HG03095 (cell line): Measurements from ENCODE around the gene SOX6.
"Not testable (repeated sequence)": the region's sequence is repeated elsewhere in the genome, so short reads cannot be mapped to it uniquely, and the experiment has no call there.

Experiments used
- ATAC-seq: cut with Tn5 transposase; IDR thresholded peaks from one replicate; pipeline ENCODE4 v1.9.1; 2021; ENCODE audit warnings: moderate library complexity; ENCODE audit not compliant: unreplicated experiment

Gene SOX6

DNA sequence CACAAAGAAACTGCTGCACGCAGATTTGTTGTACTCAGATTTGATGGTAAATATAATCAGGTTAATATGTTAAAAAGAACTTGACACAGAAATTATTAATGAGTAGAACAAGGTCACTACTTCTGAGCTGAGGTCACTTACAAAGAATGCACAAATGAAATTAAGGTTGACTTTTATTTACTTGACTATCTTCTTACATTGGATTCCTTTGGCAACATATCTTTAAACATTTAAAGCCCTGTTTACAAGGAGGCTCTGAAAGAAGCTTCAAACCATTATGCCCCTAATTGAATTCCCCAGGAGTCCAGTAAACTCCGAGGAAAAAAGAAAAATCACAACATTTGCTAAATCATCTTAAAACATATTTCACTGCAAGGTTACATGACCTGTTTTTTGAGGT, 245.5 kb downstream of the SOX6 start:
- no peak for ATAC-seq

- ATAC-seq = no peak
Measured at GRCh38 chr11:16099343-16099900, 256.9 kb downstream of the SOX6 start.

- ATAC-seq = no peak
Measured at GRCh38 chr11:16098526-16099205, 257.7 kb downstream of the SOX6 start.

DNA sequence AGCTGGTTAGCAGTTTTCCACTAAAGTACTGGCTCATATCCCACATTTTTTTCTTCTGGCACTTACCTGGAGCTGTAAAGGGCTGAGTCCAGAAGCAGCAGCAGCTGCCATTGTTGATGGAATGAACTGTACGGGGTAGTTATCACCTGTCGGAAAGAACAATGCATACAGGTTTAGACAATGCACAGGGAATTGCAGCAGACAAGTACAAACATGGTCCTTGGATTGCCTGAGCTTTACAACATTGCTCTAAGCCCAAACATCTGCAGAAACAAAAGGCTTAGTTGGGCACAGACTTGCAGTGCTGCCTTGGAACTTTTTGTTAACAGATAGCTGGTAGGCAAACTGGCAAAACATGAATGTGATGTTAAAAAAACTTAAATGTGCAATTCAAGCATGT, 258.8 kb downstream of the SOX6 start:
- no peak for ATAC-seq

GRCh38 chr11:16096336-16096735, 260.0 kb downstream of the SOX6 start:
- no peak for ATAC-seq

GRCh38 chr11:16095756-16096155, 260.6 kb downstream of the SOX6 start:
- ATAC-seq = no peak

GRCh38 chr11:16093889-16094653, 262.3 kb downstream of the SOX6 start:
- ATAC-seq = no peak

DNA sequence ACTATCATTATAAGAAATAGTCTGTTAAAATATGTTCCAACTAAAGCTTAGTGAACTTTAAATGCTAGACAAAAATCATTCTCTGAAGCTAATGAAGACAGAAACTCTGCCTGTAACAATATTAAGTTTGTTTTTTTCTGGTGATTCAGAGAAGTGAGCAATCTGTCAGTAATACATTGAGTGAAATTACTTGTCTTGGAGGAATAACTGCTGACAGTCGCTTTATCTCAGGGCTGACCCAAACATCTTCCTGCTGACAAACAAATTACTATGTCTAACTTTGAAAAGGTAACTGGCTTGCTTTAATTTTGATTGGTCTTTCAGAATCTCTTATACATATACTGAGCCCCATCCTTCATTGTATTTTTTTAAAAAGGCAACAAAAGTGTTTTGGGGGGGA, 264.5 kb downstream of the SOX6 start:
- no peak for ATAC-seq

GRCh38 chr11:16089481-16089880, 266.9 kb downstream of the SOX6 start:
- no peak for ATAC-seq

DNA sequence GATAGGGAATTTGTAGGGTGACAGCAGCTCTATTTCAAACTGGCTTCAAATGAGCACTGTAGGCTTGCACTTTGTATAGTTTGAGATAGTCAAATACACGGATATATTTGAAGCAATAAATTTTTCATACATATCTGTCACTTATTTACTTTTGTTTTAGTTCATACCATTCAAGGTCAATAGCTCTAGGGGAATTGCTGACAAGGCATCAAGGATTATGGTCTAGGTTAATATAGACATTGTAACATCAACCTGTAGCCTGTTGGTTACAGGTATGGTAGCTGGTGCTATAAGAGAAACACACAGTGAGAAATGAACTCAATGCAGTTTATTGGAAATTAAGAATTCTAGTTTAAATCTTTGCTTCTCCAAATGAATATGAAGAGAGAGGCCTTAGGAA, 267.6 kb downstream of the SOX6 start:
- ATAC-seq = no peak

- no peak for ATAC-seq
Measured at GRCh38 chr11:16087886-16088285, 268.5 kb downstream of the SOX6 start.

DNA sequence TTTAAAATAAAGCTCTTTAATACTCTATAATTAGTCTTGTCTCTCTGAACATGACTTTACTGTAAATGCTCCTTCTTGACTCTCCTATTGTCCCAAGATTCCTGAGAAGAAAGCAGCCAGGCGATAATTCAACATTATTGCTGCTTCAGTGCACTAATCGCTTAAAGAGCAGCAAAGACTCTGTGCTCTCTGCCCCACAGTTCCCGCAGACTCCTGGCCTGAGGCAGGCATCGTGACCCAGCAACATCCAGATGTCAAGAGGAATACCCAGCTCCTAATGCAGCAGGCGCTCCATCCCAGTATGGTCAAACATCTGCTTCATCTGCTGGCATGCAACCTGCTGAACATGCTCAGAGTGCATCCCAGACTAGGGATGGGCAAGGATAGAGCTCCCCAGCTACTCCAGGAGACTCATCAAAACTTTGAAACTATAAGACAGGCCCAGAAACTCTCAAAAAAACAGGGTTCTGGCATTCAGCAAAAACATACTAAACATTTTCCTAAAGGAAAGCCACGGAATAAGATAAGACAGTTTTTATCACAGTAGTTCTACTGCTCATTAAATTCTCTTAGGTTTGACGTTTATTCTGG, 270.0 kb downstream of the SOX6 start:
- no peak for ATAC-seq

- ATAC-seq = no peak
Measured at GRCh38 chr11:16082095-16083055, 274.0 kb downstream of the SOX6 start.

- ATAC-seq = no peak
Measured at GRCh38 chr11:16081382-16082094, 274.8 kb downstream of the SOX6 start.

GRCh38 chr11:16080688-16081381, 275.5 kb downstream of the SOX6 start:
- no peak for ATAC-seq

DNA sequence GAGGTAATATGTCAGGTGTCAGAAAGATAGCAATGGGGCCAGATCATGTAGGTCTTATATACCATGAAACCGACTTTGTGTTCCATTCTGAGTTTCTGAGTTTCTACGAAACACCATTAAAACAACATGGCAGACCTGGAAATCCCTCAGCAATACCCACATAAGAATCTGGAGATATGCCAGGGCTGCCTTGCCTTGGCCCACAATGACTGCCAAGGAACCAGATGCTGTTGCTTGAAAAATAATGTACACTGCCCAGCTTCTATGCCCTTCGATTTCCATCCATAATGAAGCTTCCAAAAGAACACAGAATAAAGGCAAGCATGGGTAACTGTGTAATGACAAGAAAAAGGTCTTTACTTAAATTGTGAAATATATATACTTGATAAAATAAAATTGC, 277.4 kb downstream of the SOX6 start:
- no peak for ATAC-seq

DNA sequence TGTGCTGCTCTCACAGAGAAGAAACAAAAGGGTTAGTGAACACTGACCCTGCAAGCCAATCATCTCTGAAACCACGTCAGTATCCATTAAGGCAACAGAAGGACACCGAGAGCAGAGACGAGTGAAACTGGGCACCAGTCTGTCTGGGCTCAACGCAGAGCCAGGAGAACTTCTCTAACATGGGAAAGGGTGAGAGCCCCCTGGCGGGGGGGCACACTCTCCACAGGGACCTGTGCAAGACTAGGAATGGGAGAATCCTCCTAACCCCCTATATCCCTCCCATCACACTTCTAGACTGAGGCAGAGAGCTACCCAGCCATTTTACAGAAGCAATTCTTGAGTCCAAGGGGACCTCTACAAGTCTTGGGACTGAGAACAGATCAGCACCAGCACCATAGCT, 285.8 kb downstream of the SOX6 start:
- no peak for ATAC-seq

DNA sequence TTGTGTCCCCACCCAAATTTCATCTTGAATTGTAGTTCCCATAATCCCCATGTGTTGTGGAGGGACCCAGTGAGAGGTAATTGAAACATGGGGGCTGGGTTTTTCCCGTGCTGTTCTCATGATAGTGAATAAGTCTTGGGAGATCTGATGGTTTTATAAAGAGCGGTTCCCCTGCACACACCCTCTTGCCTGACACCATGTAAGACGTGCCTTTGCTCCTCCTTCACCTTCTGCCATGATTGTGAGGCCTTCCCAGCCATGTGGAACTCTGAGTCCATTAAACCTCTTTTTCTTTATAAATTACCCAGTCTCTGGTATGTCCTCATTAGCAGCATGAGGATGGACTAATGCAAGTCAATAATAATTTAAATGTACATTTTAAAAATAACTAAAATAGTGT, 289.1 kb downstream of the SOX6 start:
- ATAC-seq = not testable (repeated sequence)

DNA sequence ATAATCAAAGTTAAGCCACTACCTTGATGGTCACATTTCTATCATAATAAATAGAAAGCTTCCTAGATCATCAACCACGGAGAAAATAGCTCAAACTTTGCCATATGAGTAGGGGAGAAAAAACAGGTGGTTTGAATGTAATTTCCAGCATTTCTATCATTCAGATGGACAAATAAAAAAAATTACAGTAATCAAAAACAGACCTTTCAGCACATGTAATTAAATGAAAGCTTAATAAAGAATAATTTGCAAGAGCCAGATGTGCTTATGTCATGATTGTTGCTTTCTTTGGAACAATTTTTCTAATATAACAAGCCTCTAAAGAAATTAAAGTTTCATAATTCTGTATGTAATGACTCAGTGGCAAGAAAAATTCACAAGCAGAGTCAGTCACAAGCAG, 297.0 kb downstream of the SOX6 start:
- ATAC-seq = no peak

DNA sequence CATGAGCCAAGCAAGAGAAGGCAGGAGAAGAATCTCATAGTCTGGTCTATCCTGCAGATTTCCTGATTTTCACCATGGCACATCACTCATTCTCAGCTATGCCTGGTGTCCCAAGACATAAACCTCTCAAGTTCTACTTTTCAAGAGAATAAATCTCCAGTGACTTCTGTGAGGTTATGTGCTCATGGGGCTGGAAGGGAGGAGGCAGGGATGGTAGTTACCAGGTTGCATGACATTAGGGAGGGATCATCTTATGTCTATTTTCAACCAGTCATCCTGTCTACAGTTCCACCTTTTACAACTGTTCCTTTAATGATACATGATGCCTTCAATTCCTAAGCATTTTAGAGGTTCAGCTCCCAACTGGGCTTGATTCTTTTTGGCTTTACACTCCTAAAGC, 297.7 kb downstream of the SOX6 start:
- ATAC-seq = no peak
